ENCODE measurements around the gene GPRIN2. TPM values are rescaled to one million over a fixed set of nuclear protein-coding genes. Genes with fewer than 3 reads are reported as not detected.

Gene GPRIN2
- total and polyA plus RNA-seq, 4 donors, result 0.09 to 1.3 (median 0.15) TPM; not detected in 1

GRCh38 chr10:46546591-46547540, 9.6 kb downstream of the GPRIN2 start:
- Histone ChIP-seq H3K9me3 (ENCODE audit: control insufficient read depth in 4 of 4, low read length in 3 of 4) (no peaks in the 10 kb centered on the region), H3K36me3 (ENCODE audit: control insufficient read depth in 4 of 4, insufficient read depth in 3 of 4, low read depth in 1 of 4, low read length in 3 of 4) (no peaks in the 10 kb centered on the region), H3K27me3 (ENCODE audit: control insufficient read depth in 4 of 4, insufficient read depth in 4 of 4, low read length in 3 of 4) (no peaks in the 10 kb centered on the region), H3K9ac (ENCODE audit: low read depth in 1 of 2, low read length in 2 of 2) (no peak overlapping the region), H3K27ac (ENCODE audit: low read depth in 1 of 2, low read length in 2 of 2) (no peak overlapping the region), H3K4me1 (ENCODE audit: control insufficient read depth in 4 of 4, insufficient read depth in 4 of 4, low read length in 3 of 4) (no peaks in the 10 kb centered on the region), H3K4me3 (ENCODE audit: low read depth in 1 of 3, low read length in 3 of 3) (no peak overlapping the region)
- WGBS, result 81% methylated on average over 11 of the region's 11 CpGs
- no peak for DNase-seq (ENCODE audit: low spot score)
- no peak for TF ChIP-seq FOXA1 (IDR thresholded peaks at IDR 0.05)
- TF ChIP-seq YY1 (IDR thresholded peaks at IDR 0.05), result no peak
- TF ChIP-seq FOXA2 (IDR thresholded peaks at IDR 0.05), result no peak
- no peak for TF ChIP-seq HNF4G (IDR thresholded peaks at IDR 0.05)
- no peak for TF ChIP-seq CTCF (IDR thresholded peaks at IDR 0.05; ENCODE audit: low read depth, low read length, missing input control)
- TF ChIP-seq ATF3 (IDR thresholded peaks at IDR 0.05), result no peak
- TF ChIP-seq SP1 (IDR thresholded peaks at IDR 0.05), result no peak
- TF ChIP-seq RAD21 (IDR thresholded peaks at IDR 0.05), result no peak
- TF ChIP-seq HNF4A (conservative IDR thresholded peaks at IDR 0.05), result no peak
- TF ChIP-seq GABPA (IDR thresholded peaks at IDR 0.05 in 1 of 2, conservative IDR thresholded peaks at IDR 0.05 in 1 of 2), result no peak
- no peak for TF ChIP-seq MAX (IDR thresholded peaks at IDR 0.05)
- TF ChIP-seq ZBTB33 (IDR thresholded peaks at IDR 0.05), result no peak
- no peak for TF ChIP-seq NR2F2 (IDR thresholded peaks at IDR 0.05)

- Histone ChIP-seq H3K9me3 (ENCODE audit: control insufficient read depth in 4 of 4, low read length in 3 of 4) (no peaks in the 10 kb centered on the region), H3K4me1 (ENCODE audit: control insufficient read depth in 4 of 4, insufficient read depth in 4 of 4, low read length in 3 of 4) (peaks cover 0 to 2% (median 0%) of the 10 kb centered on the region in 4 donors), H3K27me3 (ENCODE audit: control insufficient read depth in 4 of 4, insufficient read depth in 4 of 4, low read length in 3 of 4) (no peaks in the 10 kb centered on the region), H3K4me3 (ENCODE audit: low read depth in 1 of 3, low read length in 3 of 3) (no peak overlapping the region), H3K27ac (ENCODE audit: low read depth in 1 of 2, low read length in 2 of 2) (no peak overlapping the region), H3K36me3 (ENCODE audit: control insufficient read depth in 4 of 4, insufficient read depth in 3 of 4, low read depth in 1 of 4, low read length in 3 of 4) (no peaks in the 10 kb centered on the region), H3K9ac (ENCODE audit: low read depth in 1 of 2, low read length in 2 of 2) (no peak overlapping the region)
- TF ChIP-seq RXRA (IDR thresholded peaks at IDR 0.05), result no peak
- no peak for TF ChIP-seq FOXA2 (IDR thresholded peaks at IDR 0.05)
- no peak for TF ChIP-seq SP1 (IDR thresholded peaks at IDR 0.05)
- 77% methylated on average over 5 of the region's 5 CpGs for WGBS
- no peak for DNase-seq (ENCODE audit: low spot score)
Measured at GRCh38 chr10:46545861-46546590, 10.4 kb downstream of the GPRIN2 start.

All from liver (tissue), 9 donors.